IPS-NIHi7 (cell line): ENCODE results near the gene DDO.

ENCODE experiments used
- DNase-seq: peaks from one replicate; pipeline ENCODE4 v3.0.0; 2012; ENCODE audit warnings: mixed read lengths; ENCODE audit errors: extremely low spot score

Gene DDO

GRCh38 chr6:110421749-110422443, 6.5 kb upstream of the DDO start:
- DNase-seq: no peak

- DNase-seq: no peak
Measured at GRCh38 chr6:110419028-110419739, 3.8 kb upstream of the DDO start.

GRCh38 chr6:110418594-110418993, 3.2 kb upstream of the DDO start:
- DNase-seq: no peak

- DNase-seq: no peak
Measured at GRCh38 chr6:110414669-110415068, 706 bp downstream of the DDO start.

GRCh38 chr6:110412360-110412759, 3.0 kb downstream of the DDO start:
- DNase-seq: no peak

GRCh38 chr6:110410511-110410910, 4.9 kb downstream of the DDO start:
- DNase-seq: no peak

GRCh38 chr6:110409794-110410193, 5.6 kb downstream of the DDO start:
- no peak for DNase-seq

GRCh38 chr6:110408901-110409300, 6.5 kb downstream of the DDO start:
- DNase-seq: peak; percentile 66

GRCh38 chr6:110404607-110405006, 10.8 kb downstream of the DDO start:
- DNase-seq: no peak

GRCh38 chr6:110401585-110402176, 13.7 kb downstream of the DDO start:
- no peak for DNase-seq

- no peak for DNase-seq
Measured at GRCh38 chr6:110400208-110400607, 15.2 kb downstream of the DDO start.

- no peak for DNase-seq
Measured at GRCh38 chr6:110399219-110400071, 15.9 kb downstream of the DDO start.

- DNase-seq: no peak
Measured at GRCh38 chr6:110398778-110399177, 16.6 kb downstream of the DDO start.

GRCh38 chr6:110395221-110395620, 20.2 kb downstream of the DDO start:
- no peak for DNase-seq

- no peak for DNase-seq
Measured at GRCh38 chr6:110394409-110394808, 21.0 kb downstream of the DDO start.

- peak; percentile 31 for DNase-seq
Measured at GRCh38 chr6:110392727-110393126, 22.6 kb downstream of the DDO start.

- DNase-seq: no peak
Measured at GRCh38 chr6:110390404-110390803, 25.0 kb downstream of the DDO start.

- DNase-seq: no peak
Measured at GRCh38 chr6:110389689-110390382, 25.5 kb downstream of the DDO start.

GRCh38 chr6:110387986-110388385, 27.4 kb downstream of the DDO start:
- DNase-seq: no peak

GRCh38 chr6:110385458-110385863, 29.9 kb downstream of the DDO start:
- DNase-seq: no peak

GRCh38 chr6:110378552-110378951, 36.8 kb downstream of the DDO start:
- DNase-seq: no peak

- no peak for DNase-seq
Measured at GRCh38 chr6:110369066-110369465, 46.3 kb downstream of the DDO start.
